PC-3 (cell line): Measurements from ENCODE around the gene TACR2. TPM values are rescaled to one million over a fixed set of nuclear protein-coding genes. Genes with fewer than 3 reads are reported as not detected.

Experiments
- ATAC-seq: fragments of 200-7000 bp; cut with Tn5 transposase; 2 replicates; pipeline ENCODE4 v1.9.1; 2020; ENCODE audit warnings: mild to moderate bottlenecking, moderate library complexity
- BruUV-seq: library from RNA; stranded (reverse); fragments of 400-500 nt; replicated peaks from 2 replicates; lab custom pipeline; 2021; lab: Mats Ljungman, UMichigan
- CTCF ChIA-PET: fragments of 300-600 bp; sonication (Branson Sonifier 250); formaldehyde crosslinking; loops from one replicate; lab custom pipeline; 2022; ENCODE audit warnings: antibody characterized with exemption; lab: Charles Lee
- POLR2A ChIA-PET: fragments of 300-600 bp; sonication (Branson Sonifier 250); formaldehyde crosslinking; loops from one replicate; lab custom pipeline; 2022; ENCODE audit warnings: antibody characterized with exemption; ENCODE audit not compliant: unreplicated experiment; lab: Charles Lee
- DNase-seq: peaks from one replicate; pipeline ENCODE4 v3.0.0-alpha.2; 2015
- H2AFZ ChIP-seq: fragments of 300-600 bp; sonication (generic); 2 replicates; pipeline ENCODE4 v1.6.0; 2016; ENCODE audit warnings: antibody characterized with exemption, low read length
- H3F3A ChIP-seq: fragments of 300-600 bp; sonication (generic); one replicate; pipeline ENCODE4 v1.6.0; 2017; ENCODE audit warnings: antibody characterized with exemption, low read length, control low read depth, mild to moderate bottlenecking; ENCODE audit not compliant: unreplicated experiment
- H3K27ac ChIP-seq: fragments of 300-600 bp; sonication (generic); 2 replicates; pipeline ENCODE4 v1.5.1; 2016; ENCODE audit warnings: mild to moderate bottlenecking, low read length
- H3K27me3 ChIP-seq: fragments of 300-600 bp; sonication (generic); 2 replicates; pipeline ENCODE4 v1.6.1; 2016; ENCODE audit warnings: low read length, mixed read lengths
- H3K36me3 ChIP-seq: fragments of 300-600 bp; sonication (generic); 2 replicates; pipeline ENCODE4 v1.6.1; 2016; ENCODE audit warnings: low read depth, mixed run types, low read length, mixed read lengths
- H3K4me1 ChIP-seq: fragments of 300-600 bp; sonication (generic); 2 replicates; pipeline ENCODE4 v1.5.1; 2016; ENCODE audit warnings: low read length; ENCODE audit not compliant: insufficient read depth
- H3K4me2 ChIP-seq: fragments of 300-600 bp; sonication (generic); 2 replicates; pipeline ENCODE4 v1.6.0; 2016; ENCODE audit warnings: low read length
- H3K4me3 ChIP-seq: fragments of 300-600 bp; sonication (generic); 2 replicates; pipeline ENCODE4 v1.5.1; 2016; ENCODE audit warnings: mild to moderate bottlenecking, low read length, mixed read lengths
- H3K79me2 ChIP-seq: fragments of 300-600 bp; sonication (generic); 2 replicates; pipeline ENCODE4 v1.6.1; 2017; ENCODE audit warnings: low read length, mixed read lengths
- H3K9ac ChIP-seq: fragments of 300-600 bp; sonication (generic); 2 replicates; pipeline ENCODE4 v1.6.0; 2016; ENCODE audit warnings: mild to moderate bottlenecking, low read length
- H3K9me2 ChIP-seq: fragments of 300-600 bp; sonication (generic); replicated peaks from 2 replicates; pipeline ENCODE4 v1.6.1; 2016; ENCODE audit warnings: mixed run types, low read length, mixed read lengths
- H3K9me3 ChIP-seq: fragments of 300-600 bp; sonication (generic); 2 replicates; pipeline ENCODE4 v1.6.1; 2016; ENCODE audit warnings: low read length, mixed read lengths
- H4K20me1 ChIP-seq: fragments of 300-600 bp; sonication (generic); 2 replicates; pipeline ENCODE4 v1.6.1; 2016; ENCODE audit warnings: low read length, mixed read lengths
- CTCF ChIP-seq: fragments of 300-600 bp; sonication (generic); conservative IDR thresholded peaks from 2 replicates; pipeline ENCODE4 v1.5.1; 2017; ENCODE audit warnings: antibody characterized with exemption, low read depth, mild to moderate bottlenecking, low read length
- EZH2 ChIP-seq: fragments of 300-600 bp; sonication (generic); IDR thresholded peaks from one replicate; pipeline ENCODE4 v1.6.1; 2017; ENCODE audit warnings: antibody characterized with exemption, mild to moderate bottlenecking, low read length; ENCODE audit not compliant: unreplicated experiment
- EZH2phosphoT487 ChIP-seq: fragments of 300-600 bp; sonication (generic); IDR thresholded peaks from 2 replicates; pipeline ENCODE4 v1.6.1; 2018; ENCODE audit warnings: mild to moderate bottlenecking, antibody characterized with exemption, low read length, borderline replicate concordance
- intact Hi-C: fragments of 100-400 bp; cut with micrococcal nuclease; formaldehyde crosslinking; loops from 2 replicates; pipeline ENCODE4 v1.9.0; 2023
- total RNA-seq: library from RNA; depleted of rRNA; stranded (reverse); fragments of >200 nt; gene quantifications from 2 replicates; pipeline ENCODE4 v1.2.3, GENCODE V29; 2014

TACR2 gene
- total RNA-seq, 1 experiment from 2014 or later, result 0.40 TPM

GRCh38 chr10:69428165-69428564, 11.4 kb upstream of the TACR2 start:
- no TSS peak for BruUV-seq
- no peaks in the 10 kb centered on the region for H3K27me3 ChIP-seq
- H3K9me3 ChIP-seq, result no peaks in the 10 kb centered on the region
- H3K4me1 ChIP-seq, result peaks cover 19% of the 10 kb centered on the region
- no peak overlapping the region for H3K9ac ChIP-seq
- no peak for ATAC-seq
- CTCF ChIA-PET, result interaction anchor here (0.6 to 1.2 kb wide), 2 partner anchors 20 to 31 kb away, joined by 3 to 4 read pairs; no protein-coding TSS in a partner anchor
- POLR2A ChIA-PET, result no interaction called here
- H3K36me3 ChIP-seq, result no peaks in the 10 kb centered on the region
- H3K9me2 ChIP-seq, result no peaks in the 10 kb centered on the region
- intact Hi-C loops, result no loop called here
- no peak overlapping the region for H2AFZ ChIP-seq
- no peak overlapping the region for H3K4me2 ChIP-seq
- no peaks in the 10 kb centered on the region for H3K79me2 ChIP-seq
- no peak for TF ChIP-seq EZH2phosphoT487
- TF ChIP-seq EZH2, result no peak
- TF ChIP-seq CTCF, result no peak
- DNase-seq, result no peak
- no peaks in the 10 kb centered on the region for H3F3A ChIP-seq
- no peak overlapping the region for H3K27ac ChIP-seq
- H3K4me3 ChIP-seq, result no peak overlapping the region
- no peaks in the 10 kb centered on the region for H4K20me1 ChIP-seq

GRCh38 chr10:69426376-69426727, 9.6 kb upstream of the TACR2 start:
- peak overlapping the region; percentile 8; the same call in 1 of the 2 replicates for H2AFZ ChIP-seq
- H3K9me3 ChIP-seq, result no peaks in the 10 kb centered on the region
- POLR2A ChIA-PET, result interaction anchor here (0.6 kb wide), 3 partner anchors 20 to 211 kb away, joined by 4 to 7 read pairs (median 4); no protein-coding TSS in a partner anchor
- BruUV-seq, result no TSS peak
- H3K36me3 ChIP-seq, result no peaks in the 10 kb centered on the region
- H4K20me1 ChIP-seq, result no peaks in the 10 kb centered on the region
- H3F3A ChIP-seq, result no peaks in the 10 kb centered on the region
- DNase-seq, result no peak
- H3K4me3 ChIP-seq, result no peak overlapping the region
- CTCF ChIA-PET, result interaction anchor here (0.6 to 0.7 kb wide), 3 partner anchors 18 to 85 kb away, joined by 3 to 18 read pairs (median 4); no protein-coding TSS in a partner anchor
- intact Hi-C loops, result loop anchor here (1.0 to 2.0 kb wide), 2 partner anchors 20 to 213 kb away; no protein-coding TSS in a partner anchor
- no peak overlapping the region for H3K4me2 ChIP-seq
- peaks cover 19% of the 10 kb centered on the region for H3K4me1 ChIP-seq
- no peak for TF ChIP-seq EZH2phosphoT487
- no peak for TF ChIP-seq CTCF
- H3K27ac ChIP-seq, result 0 out of 2 replicates have a peak overlapping the region, but pooled peaks have one; percentile 1
- ATAC-seq, result peak; percentile 18
- H3K79me2 ChIP-seq, result no peaks in the 10 kb centered on the region
- H3K9ac ChIP-seq, result no peak overlapping the region
- H3K9me2 ChIP-seq, result no peaks in the 10 kb centered on the region
- H3K27me3 ChIP-seq, result no peaks in the 10 kb centered on the region
